GM21381 (cell line): ENCODE results near the gene BCR.

Source experiments
- ATAC-seq: cut with Tn5 transposase; IDR thresholded peaks from one replicate; pipeline ENCODE4 v1.9.1; 2021; ENCODE audit warnings: mild to moderate bottlenecking, moderate library complexity; ENCODE audit not compliant: unreplicated experiment

Gene BCR

GRCh38 chr22:23242473-23243001 lies 62.2 kb downstream of the BCR start:
- ATAC-seq = no peak

- ATAC-seq = no peak
These were observed 62.8 kb downstream of the BCR start for GRCh38 chr22:23243006-23243573.

- ATAC-seq = no peak
These were observed 63.8 kb downstream of the BCR start for GRCh38 chr22:23243859-23244689.

GRCh38 chr22:23244690-23245044 lies 64.4 kb downstream of the BCR start:
- no peak for ATAC-seq

- ATAC-seq = no peak
These were observed 64.9 kb downstream of the BCR start for GRCh38 chr22:23245045-23245798.

GRCh38 chr22:23245799-23246136 lies 65.5 kb downstream of the BCR start:
- no peak for ATAC-seq

GRCh38 chr22:23246982-23247766 lies 66.9 kb downstream of the BCR start:
- no peak for ATAC-seq

- ATAC-seq = no peak
These were observed 68.3 kb downstream of the BCR start for GRCh38 chr22:23248583-23248982.

GRCh38 chr22:23250056-23250784 lies 69.9 kb downstream of the BCR start:
- ATAC-seq = no peak

- ATAC-seq = no peak
These were observed 70.6 kb downstream of the BCR start for GRCh38 chr22:23250785-23251363.

- no peak for ATAC-seq
These were observed 71.3 kb downstream of the BCR start for GRCh38 chr22:23251445-23252093.

GRCh38 chr22:23253475-23254055 lies 73.3 kb downstream of the BCR start:
- no peak for ATAC-seq

- no peak for ATAC-seq
These were observed 75.3 kb downstream of the BCR start for GRCh38 chr22:23255506-23256170.

GRCh38 chr22:23256171-23256932 lies 76.0 kb downstream of the BCR start:
- ATAC-seq = no peak

- no peak for ATAC-seq
These were observed 76.9 kb downstream of the BCR start for GRCh38 chr22:23256986-23257888.

GRCh38 chr22:23257889-23258825 lies 77.8 kb downstream of the BCR start:
- no peak for ATAC-seq
